ENCODE results near the gene ITGA5.

Gene ITGA5

GRCh38 chr12:54419088-54419887, at the start of gene ITGA5:
TSS of gene ITGA5 (minus strand) at chr12:54419266. CDS start at chr12:54419198, 68 bp downstream.
- peak; percentile 64 for DNase-seq

GRCh38 chr12:54465857-54466523, 46.9 kb upstream of the ITGA5 start:
- no peak for DNase-seq

- DNase-seq = no peak
These were observed 44.4 kb upstream of the ITGA5 start for GRCh38 chr12:54463484-54463883.

- peak; percentile 55 for DNase-seq
These were observed 44.0 kb upstream of the ITGA5 start for GRCh38 chr12:54463034-54463433.

GRCh38 chr12:54460317-54460923, 41.4 kb upstream of the ITGA5 start:
- peak; percentile 46 for DNase-seq

- DNase-seq = no peak
These were observed 40.3 kb upstream of the ITGA5 start for GRCh38 chr12:54459355-54459754.

- DNase-seq = no peak
These were observed 36.8 kb upstream of the ITGA5 start for GRCh38 chr12:54455760-54456469.

- no peak for DNase-seq
These were observed 33.6 kb upstream of the ITGA5 start for GRCh38 chr12:54452628-54453027.

- DNase-seq = no peak
These were observed 29.3 kb upstream of the ITGA5 start for GRCh38 chr12:54448344-54448743.

GRCh38 chr12:54447917-54448316, 28.9 kb upstream of the ITGA5 start:
- DNase-seq = no peak

- DNase-seq = no peak
These were observed 25.1 kb upstream of the ITGA5 start for GRCh38 chr12:54444206-54444605.

- DNase-seq = no peak
These were observed 24.4 kb upstream of the ITGA5 start for GRCh38 chr12:54443446-54443845.

- DNase-seq = no peak
These were observed 23.9 kb upstream of the ITGA5 start for GRCh38 chr12:54442961-54443360.

GRCh38 chr12:54442099-54442498, 23.0 kb upstream of the ITGA5 start:
- DNase-seq = no peak

GRCh38 chr12:54439521-54440255, 20.6 kb upstream of the ITGA5 start:
- DNase-seq = peak; percentile 74

GRCh38 chr12:54439096-54439495, 20.0 kb upstream of the ITGA5 start:
- no peak for DNase-seq

- no peak for DNase-seq
These were observed 19.5 kb upstream of the ITGA5 start for GRCh38 chr12:54438517-54438916.

GRCh38 chr12:54437697-54438096, 18.6 kb upstream of the ITGA5 start:
- no peak for DNase-seq

- no peak for DNase-seq
These were observed 18.2 kb upstream of the ITGA5 start for GRCh38 chr12:54437243-54437642.

GRCh38 chr12:54432815-54433164, 13.7 kb upstream of the ITGA5 start:
- no peak for DNase-seq

- DNase-seq = peak; percentile 43
These were observed 13.1 kb upstream of the ITGA5 start for GRCh38 chr12:54431911-54432814.

All from OCI-M1 (cell line).